SK-N-SH (cell line): ENCODE results near the gene FAM168A. TPM values are rescaled to one million over a fixed set of nuclear protein-coding genes. Genes with fewer than 3 reads are reported as not detected.

Experiments
- CTCF ChIA-PET: fragments of 300-600, 350-600 bp; formaldehyde crosslinking; extraction: SDS; loops from one replicate; lab custom pipeline; 2021; lab: Yijun Ruan, JAX
- POLR2A ChIA-PET: fragments of 350-600 bp; sonication (Branson Sonifier 250); formaldehyde crosslinking; extraction: SDS; loops from one replicate; lab custom pipeline; 2020; ENCODE audit warnings: antibody characterized with exemption, inconsistent platforms; lab: Yijun Ruan, JAX
- DNase-seq: peaks from one replicate; pipeline ENCODE4 v3.0.0; 2012
- H2AFZ ChIP-seq: fragments of 200-600 bp; sonication (generic); 2 replicates; pipeline ENCODE4 v1.8.1; 2016; ENCODE audit warnings: antibody characterized with exemption, mild to moderate bottlenecking, low read depth
- H3F3A ChIP-seq: fragments of 200-600 bp; sonication (generic); replicated peaks from 2 replicates; pipeline ENCODE3; 2016; ENCODE audit warnings: antibody characterized with exemption, mild to moderate bottlenecking; ENCODE audit not compliant: insufficient read depth
- H3K27ac ChIP-seq, 2 experiments: fragments of 200-500 bp in 1 of 2; fragments of 200-600 bp in 1 of 2; sonication (Bioruptor generic) in 1 of 2; sonication (generic), shearing (Covaris generic) in 1 of 2; 2 replicates each; pipeline versions ENCODE4 v1.5.1 to v1.6.1; 2014 to 2016; ENCODE audit warnings: low read depth in 2 of 2, inconsistent platforms in 1 of 2, low read length in 1 of 2, mild to moderate bottlenecking in 1 of 2, mixed read lengths in 1 of 2
- H3K27me3 ChIP-seq: fragments of 200-600 bp; sonication (generic), shearing (Covaris generic); 2 replicates; pipeline ENCODE4 v1.6.1; 2016; ENCODE audit warnings: mixed run types; ENCODE audit not compliant: insufficient read depth
- H3K36me3 ChIP-seq, 2 experiments: fragments of 200-500 bp in 1 of 2; fragments of 200-600 bp in 1 of 2; sonication (Bioruptor generic) in 1 of 2; sonication (generic) in 1 of 2; replicated peaks in 1 of 2; 2 replicates each; pipeline versions ENCODE3 to v1.5.1; 2014 to 2016; ENCODE audit warnings: low read length in 1 of 2, mild to moderate bottlenecking in 1 of 2; ENCODE audit not compliant: insufficient read depth in 2 of 2, control insufficient read depth in 1 of 2
- H3K4me1 ChIP-seq, 2 experiments: fragments of 200-500 bp in 1 of 2; fragments of 200-600 bp in 1 of 2; sonication (Bioruptor generic) in 1 of 2; sonication (generic), shearing (Covaris generic) in 1 of 2; 2 replicates each; pipeline versions ENCODE4 v1.5.1 to v1.6.1; 2014 to 2016; ENCODE audit warnings: low read depth in 1 of 2, low read length in 1 of 2, mixed run types in 1 of 2; ENCODE audit not compliant: insufficient read depth in 2 of 2, control insufficient read depth in 1 of 2
- H3K4me2 ChIP-seq: fragments of 200-600 bp; sonication (generic), shearing (Covaris generic); 2 replicates; pipeline ENCODE4 v1.6.1; 2017; ENCODE audit warnings: mixed run types
- H3K4me3 ChIP-seq, 2 experiments: fragments of 200-500 bp in 1 of 2; fragments of 200-600 bp in 1 of 2; sonication (Bioruptor generic) in 1 of 2; sonication (generic), shearing (Covaris generic) in 1 of 2; 2 replicates each; pipeline versions ENCODE4 v1.5.1 to v1.8.1; 2014 to 2016; ENCODE audit warnings: low read depth in 2 of 2, inconsistent platforms in 1 of 2, low read length in 1 of 2, mild to moderate bottlenecking in 1 of 2, mixed read lengths in 1 of 2, moderate library complexity in 1 of 2
- H3K79me2 ChIP-seq: fragments of 200-600 bp; sonication (generic); 2 replicates; pipeline ENCODE4 v1.8.1; 2017; ENCODE audit warnings: mild to moderate bottlenecking; ENCODE audit not compliant: insufficient read depth
- H3K9ac ChIP-seq: fragments of 200-600 bp; sonication (generic); 2 replicates; pipeline ENCODE4 v1.6.1; 2017; ENCODE audit warnings: mixed run types
- H3K9me2 ChIP-seq: fragments of 200-600 bp; sonication (generic); 2 replicates; pipeline ENCODE4 v1.6.1; 2017; ENCODE audit warnings: mixed run types
- H3K9me3 ChIP-seq: fragments of 200-600 bp; sonication (generic); 2 replicates; pipeline ENCODE4 v1.6.1; 2017; ENCODE audit warnings: mixed run types, mild to moderate bottlenecking, moderate library complexity
- H4K20me1 ChIP-seq: fragments of 200-600 bp; sonication (generic); 2 replicates; pipeline ENCODE4 v1.6.1; 2017; ENCODE audit warnings: mild to moderate bottlenecking, mixed run types; ENCODE audit not compliant: insufficient read depth
- FOSL2 ChIP-seq: IDR thresholded peaks from 2 replicates; pipeline ENCODE4 v1.4.0; 2012; ENCODE audit warnings: low read depth, mild to moderate bottlenecking, moderate library complexity, borderline replicate concordance
- FOXJ3 ChIP-seq: sonication (generic); formaldehyde crosslinking; IDR thresholded peaks from 2 replicates; pipeline ENCODE4 v1.5.1; 2020; ENCODE audit warnings: mild to moderate bottlenecking, missing genetic modification reagents
- GABPA ChIP-seq: IDR thresholded peaks from 2 replicates; pipeline ENCODE4 v1.4.0; 2012; ENCODE audit warnings: low read depth, mild to moderate bottlenecking
- GATA2 ChIP-seq: sonication (generic); formaldehyde crosslinking; IDR thresholded peaks from 2 replicates; pipeline ENCODE4 v1.5.0; 2020; ENCODE audit warnings: mild to moderate bottlenecking, missing genetic modification reagents
- JUND ChIP-seq: IDR thresholded peaks from 2 replicates; pipeline ENCODE4 v1.4.0; 2012
- NFIC ChIP-seq: IDR thresholded peaks from 2 replicates; pipeline ENCODE4 v1.4.0; 2012; ENCODE audit warnings: borderline replicate concordance
- NRF1 ChIP-seq: IDR thresholded peaks from 2 replicates; pipeline ENCODE4 v1.6.1; 2012; ENCODE audit warnings: low read depth, mild to moderate bottlenecking, low read length
- RAD21 ChIP-seq: IDR thresholded peaks from 2 replicates; pipeline ENCODE4 v1.6.1; 2012; ENCODE audit warnings: mild to moderate bottlenecking, low read length
- SIN3A ChIP-seq: IDR thresholded peaks from 2 replicates; pipeline ENCODE4 v1.6.1; 2012; ENCODE audit warnings: low read depth, mild to moderate bottlenecking, low read length, moderate library complexity, borderline replicate concordance
- SMC3 ChIP-seq: IDR thresholded peaks from 2 replicates; pipeline ENCODE4 v1.6.1; 2012; ENCODE audit warnings: low read depth, low read length, improper control_type of control experiment
- TCF12 ChIP-seq: IDR thresholded peaks from 2 replicates; pipeline ENCODE4 v1.4.0; 2012
- YY1 ChIP-seq: IDR thresholded peaks from 2 replicates; pipeline ENCODE4 v1.4.0; 2012; ENCODE audit warnings: low read depth, mild to moderate bottlenecking
- WGBS: methylation state at CpG from one replicate; pipeline ENCODE4 v1.1.6; 2017; ENCODE audit warnings: low lambda C conversion rate; 5-methylcytosine and 5-hydroxymethylcytosine counted together
- polyA plus RNA-seq, 3 experiments: library from polyadenylated mRNA; depleted of rRNA; stranded (reverse); fragments of >200 nt; gene quantifications; 2 replicates each; pipeline ENCODE4 v1.2.3, GENCODE V29; 2012
- TF ChIP-seq, protein P1 (sequence below): fragments of 150-350 bp; IDR thresholded peaks from 2 replicates; pipeline ENCODE4 v1.6.1; 2017; ENCODE audit warnings: antibody characterized with exemption, low read length, low read depth, borderline replicate concordance
- TF ChIP-seq, protein P2 (sequence below): IDR thresholded peaks from 2 replicates; pipeline ENCODE4 v1.4.0; 2012; ENCODE audit warnings: low read depth
- TF ChIP-seq, protein P3 (sequence below): IDR thresholded peaks from 2 replicates; pipeline ENCODE4 v1.6.1; 2012; ENCODE audit warnings: mild to moderate bottlenecking, low read depth, low read length, moderate library complexity
- TF ChIP-seq, protein P4 (sequence below): fragments of 200-600 bp; sonication (generic); IDR thresholded peaks from 2 replicates; pipeline ENCODE4 v1.6.1; 2017; ENCODE audit warnings: antibody characterized with exemption, mild to moderate bottlenecking, moderate library complexity
- TF ChIP-seq, protein P5 (sequence below): IDR thresholded peaks from 2 replicates; pipeline ENCODE4; 2012

Gene FAM168A
- polyA plus RNA-seq, 1 of the 3 experiments (the other 2 are of a cell fraction): 17.8 TPM

DNA sequence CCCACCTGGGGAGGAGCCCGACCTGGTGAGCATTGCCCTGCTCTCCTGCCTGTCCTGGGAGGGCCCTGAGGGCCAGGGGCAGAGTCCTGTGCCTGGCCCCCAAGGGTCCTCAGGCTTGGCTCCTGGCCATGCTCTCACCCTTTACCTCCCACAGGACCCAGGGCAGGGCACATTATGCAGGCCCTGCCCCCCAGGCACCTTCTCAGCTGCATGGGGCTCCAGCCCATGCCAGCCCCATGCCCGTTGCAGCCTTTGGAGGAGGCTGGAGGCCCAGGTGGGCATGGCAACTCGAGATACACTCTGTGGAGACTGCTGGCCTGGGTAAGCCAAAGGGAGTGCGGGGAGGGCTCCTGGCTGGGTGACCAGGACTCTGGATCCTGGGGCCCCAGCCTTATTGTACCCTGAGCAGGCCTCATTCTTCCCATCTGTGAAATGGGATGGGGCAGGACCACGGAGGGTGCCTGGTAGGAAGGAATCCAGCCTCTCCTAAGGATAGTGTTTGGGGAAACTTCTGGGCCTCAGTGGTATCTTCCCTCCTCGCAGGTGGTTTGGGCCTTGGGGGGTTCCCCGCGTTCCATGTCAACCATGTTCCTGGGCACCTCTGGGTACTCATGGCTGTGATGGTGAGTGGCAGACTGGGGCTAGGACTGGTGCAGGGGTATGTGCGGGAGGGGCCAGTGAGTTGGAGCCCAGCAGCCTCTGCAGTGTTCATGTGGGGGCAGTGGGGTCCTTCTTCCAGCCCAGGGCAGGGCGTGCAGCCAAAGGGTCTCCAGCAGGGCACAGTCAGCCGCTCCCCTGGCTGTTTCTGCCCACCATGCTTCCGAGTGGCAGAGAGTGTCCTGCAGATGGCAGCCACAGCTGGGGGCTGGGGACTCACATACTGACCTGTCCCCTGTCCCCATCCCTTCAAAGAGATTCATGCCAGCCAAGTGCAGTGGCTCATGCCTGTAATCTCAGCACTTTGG is 207.0 kb downstream of the FAM168A start:
- peaks cover 3 to 17% of the 10 kb centered on the region in 2 experiments; a peak in 2 of 4 replicates for H3K4me1 ChIP-seq
- no peaks in the 10 kb centered on the region for H3K9me3 ChIP-seq
- no peak overlapping the region for H3K4me2 ChIP-seq
- no peak for TF ChIP-seq YY1
- TF ChIP-seq SMC3: no peak
- no peak for TF ChIP-seq JUND
- no peak for TF ChIP-seq TCF12
- TF ChIP-seq, protein P1, sequence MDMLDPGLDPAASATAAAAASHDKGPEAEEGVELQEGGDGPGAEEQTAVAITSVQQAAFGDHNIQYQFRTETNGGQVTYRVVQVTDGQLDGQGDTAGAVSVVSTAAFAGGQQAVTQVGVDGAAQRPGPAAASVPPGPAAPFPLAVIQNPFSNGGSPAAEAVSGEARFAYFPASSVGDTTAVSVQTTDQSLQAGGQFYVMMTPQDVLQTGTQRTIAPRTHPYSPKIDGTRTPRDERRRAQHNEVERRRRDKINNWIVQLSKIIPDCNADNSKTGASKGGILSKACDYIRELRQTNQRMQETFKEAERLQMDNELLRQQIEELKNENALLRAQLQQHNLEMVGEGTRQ: no peak
- TF ChIP-seq FOXJ3 (CRISPR knock-in tag): no peak
- TF ChIP-seq RAD21: no peak
- TF ChIP-seq, protein P2, sequence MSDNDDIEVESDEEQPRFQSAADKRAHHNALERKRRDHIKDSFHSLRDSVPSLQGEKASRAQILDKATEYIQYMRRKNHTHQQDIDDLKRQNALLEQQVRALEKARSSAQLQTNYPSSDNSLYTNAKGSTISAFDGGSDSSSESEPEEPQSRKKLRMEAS: no peak
- TF ChIP-seq NFIC: no peak
- TF ChIP-seq, protein P3, sequence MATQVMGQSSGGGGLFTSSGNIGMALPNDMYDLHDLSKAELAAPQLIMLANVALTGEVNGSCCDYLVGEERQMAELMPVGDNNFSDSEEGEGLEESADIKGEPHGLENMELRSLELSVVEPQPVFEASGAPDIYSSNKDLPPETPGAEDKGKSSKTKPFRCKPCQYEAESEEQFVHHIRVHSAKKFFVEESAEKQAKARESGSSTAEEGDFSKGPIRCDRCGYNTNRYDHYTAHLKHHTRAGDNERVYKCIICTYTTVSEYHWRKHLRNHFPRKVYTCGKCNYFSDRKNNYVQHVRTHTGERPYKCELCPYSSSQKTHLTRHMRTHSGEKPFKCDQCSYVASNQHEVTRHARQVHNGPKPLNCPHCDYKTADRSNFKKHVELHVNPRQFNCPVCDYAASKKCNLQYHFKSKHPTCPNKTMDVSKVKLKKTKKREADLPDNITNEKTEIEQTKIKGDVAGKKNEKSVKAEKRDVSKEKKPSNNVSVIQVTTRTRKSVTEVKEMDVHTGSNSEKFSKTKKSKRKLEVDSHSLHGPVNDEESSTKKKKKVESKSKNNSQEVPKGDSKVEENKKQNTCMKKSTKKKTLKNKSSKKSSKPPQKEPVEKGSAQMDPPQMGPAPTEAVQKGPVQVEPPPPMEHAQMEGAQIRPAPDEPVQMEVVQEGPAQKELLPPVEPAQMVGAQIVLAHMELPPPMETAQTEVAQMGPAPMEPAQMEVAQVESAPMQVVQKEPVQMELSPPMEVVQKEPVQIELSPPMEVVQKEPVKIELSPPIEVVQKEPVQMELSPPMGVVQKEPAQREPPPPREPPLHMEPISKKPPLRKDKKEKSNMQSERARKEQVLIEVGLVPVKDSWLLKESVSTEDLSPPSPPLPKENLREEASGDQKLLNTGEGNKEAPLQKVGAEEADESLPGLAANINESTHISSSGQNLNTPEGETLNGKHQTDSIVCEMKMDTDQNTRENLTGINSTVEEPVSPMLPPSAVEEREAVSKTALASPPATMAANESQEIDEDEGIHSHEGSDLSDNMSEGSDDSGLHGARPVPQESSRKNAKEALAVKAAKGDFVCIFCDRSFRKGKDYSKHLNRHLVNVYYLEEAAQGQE: no peak
- no peak for TF ChIP-seq NRF1
- no peak for TF ChIP-seq SIN3A
- no peak for TF ChIP-seq FOSL2
- TF ChIP-seq, protein P4, sequence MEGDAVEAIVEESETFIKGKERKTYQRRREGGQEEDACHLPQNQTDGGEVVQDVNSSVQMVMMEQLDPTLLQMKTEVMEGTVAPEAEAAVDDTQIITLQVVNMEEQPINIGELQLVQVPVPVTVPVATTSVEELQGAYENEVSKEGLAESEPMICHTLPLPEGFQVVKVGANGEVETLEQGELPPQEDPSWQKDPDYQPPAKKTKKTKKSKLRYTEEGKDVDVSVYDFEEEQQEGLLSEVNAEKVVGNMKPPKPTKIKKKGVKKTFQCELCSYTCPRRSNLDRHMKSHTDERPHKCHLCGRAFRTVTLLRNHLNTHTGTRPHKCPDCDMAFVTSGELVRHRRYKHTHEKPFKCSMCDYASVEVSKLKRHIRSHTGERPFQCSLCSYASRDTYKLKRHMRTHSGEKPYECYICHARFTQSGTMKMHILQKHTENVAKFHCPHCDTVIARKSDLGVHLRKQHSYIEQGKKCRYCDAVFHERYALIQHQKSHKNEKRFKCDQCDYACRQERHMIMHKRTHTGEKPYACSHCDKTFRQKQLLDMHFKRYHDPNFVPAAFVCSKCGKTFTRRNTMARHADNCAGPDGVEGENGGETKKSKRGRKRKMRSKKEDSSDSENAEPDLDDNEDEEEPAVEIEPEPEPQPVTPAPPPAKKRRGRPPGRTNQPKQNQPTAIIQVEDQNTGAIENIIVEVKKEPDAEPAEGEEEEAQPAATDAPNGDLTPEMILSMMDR: no peak
- TF ChIP-seq, protein P5, sequence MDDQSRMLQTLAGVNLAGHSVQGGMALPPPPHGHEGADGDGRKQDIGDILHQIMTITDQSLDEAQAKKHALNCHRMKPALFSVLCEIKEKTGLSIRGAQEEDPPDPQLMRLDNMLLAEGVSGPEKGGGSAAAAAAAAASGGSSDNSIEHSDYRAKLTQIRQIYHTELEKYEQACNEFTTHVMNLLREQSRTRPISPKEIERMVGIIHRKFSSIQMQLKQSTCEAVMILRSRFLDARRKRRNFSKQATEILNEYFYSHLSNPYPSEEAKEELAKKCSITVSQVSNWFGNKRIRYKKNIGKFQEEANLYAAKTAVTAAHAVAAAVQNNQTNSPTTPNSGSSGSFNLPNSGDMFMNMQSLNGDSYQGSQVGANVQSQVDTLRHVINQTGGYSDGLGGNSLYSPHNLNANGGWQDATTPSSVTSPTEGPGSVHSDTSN: no peak
- no peak for TF ChIP-seq GATA2 (CRISPR knock-in tag)
- TF ChIP-seq GABPA: no peak
- H3K4me3 ChIP-seq: no peak overlapping the region
- no peak for DNase-seq
- CTCF ChIA-PET: interaction anchor here (2.0 to 10.0 kb wide), 5 partner anchors 13 to 271 kb away, joined by 6 to 144 read pairs (median 29); no protein-coding TSS in a partner anchor
- no peaks in the 10 kb centered on the region for H3K9me2 ChIP-seq
- H2AFZ ChIP-seq: no peak overlapping the region
- no peak overlapping the region for H3K9ac ChIP-seq
- H3K36me3 ChIP-seq: no peaks in the 10 kb centered on the region
- no peak overlapping the region for H3K27ac ChIP-seq
- H4K20me1 ChIP-seq: peaks cover 12% of the 10 kb centered on the region; the same call in 1 of the 2 replicates
- H3K79me2 ChIP-seq: peaks cover 23% of the 10 kb centered on the region
- H3F3A ChIP-seq: no peaks in the 10 kb centered on the region
- no peaks in the 10 kb centered on the region for H3K27me3 ChIP-seq
- POLR2A ChIA-PET: no interaction called here
- WGBS: 82% methylated on average over 6 of the region's 12 CpGs
